DOHH2 (cell line): Measurements from ENCODE around the gene ZSCAN12.
"Not testable (repeated sequence)": the region's sequence is repeated elsewhere in the genome, so short reads cannot be mapped to it uniquely, and the experiment has no call there.

Source experiments
- H3F3A ChIP-seq: fragments of 200-600 bp; sonication (generic), shearing (Covaris generic); 2 replicates; pipeline ENCODE4 v1.6.0; 2016; ENCODE audit warnings: antibody characterized with exemption, mild to moderate bottlenecking; ENCODE audit not compliant: control insufficient read depth, insufficient read depth
- H3K27ac ChIP-seq: fragments of 200-600 bp; sonication (generic); 2 replicates; pipeline ENCODE4 v1.5.1; 2014; ENCODE audit warnings: low read depth, mild to moderate bottlenecking, low read length, moderate library complexity
- H3K27me3 ChIP-seq: fragments of 200-600 bp; sonication (generic); 2 replicates; pipeline ENCODE4 v1.6.1; 2014; ENCODE audit warnings: mild to moderate bottlenecking, low read length, mixed read lengths; ENCODE audit not compliant: control insufficient read depth
- H3K36me3 ChIP-seq: fragments of 200-600 bp; sonication (generic); 2 replicates; pipeline ENCODE4 v1.6.1; 2014; ENCODE audit warnings: mild to moderate bottlenecking, low read length, moderate library complexity, mixed read lengths; ENCODE audit not compliant: control insufficient read depth
- H3K4me1 ChIP-seq: fragments of 200-600 bp; sonication (generic); 2 replicates; pipeline ENCODE4 v1.6.1; 2014; ENCODE audit warnings: mild to moderate bottlenecking, low read length, mixed read lengths; ENCODE audit not compliant: control insufficient read depth
- H3K4me2 ChIP-seq: fragments of 200-600 bp; sonication (generic); 2 replicates; pipeline ENCODE4 v1.6.0; 2014; ENCODE audit warnings: mild to moderate bottlenecking, low read length, moderate library complexity
- H3K4me3 ChIP-seq: fragments of 200-600 bp; sonication (generic); 2 replicates; pipeline ENCODE4 v1.5.1; 2014; ENCODE audit warnings: mild to moderate bottlenecking, low read length, mixed read lengths
- H3K79me2 ChIP-seq: fragments of 200-600 bp; sonication (generic); 2 replicates; pipeline ENCODE4 v1.6.1; 2014; ENCODE audit warnings: mild to moderate bottlenecking, low read length, mixed read lengths; ENCODE audit not compliant: control insufficient read depth
- H3K9me2 ChIP-seq: fragments of 200-600 bp; sonication (generic); replicated peaks from 2 replicates; pipeline ENCODE4 v1.6.1; 2014; ENCODE audit warnings: mild to moderate bottlenecking, low read length, mixed read lengths; ENCODE audit not compliant: control insufficient read depth
- H3K9me3 ChIP-seq: fragments of 200-600 bp; sonication (generic); 2 replicates; pipeline ENCODE4 v1.6.1; 2014; ENCODE audit warnings: antibody characterized with exemption, low read length, mixed read lengths; ENCODE audit not compliant: control insufficient read depth, insufficient read depth
- H4K20me1 ChIP-seq: fragments of 200-600 bp; sonication (generic); 2 replicates; pipeline ENCODE4 v1.6.0; 2014; ENCODE audit warnings: low read depth, mild to moderate bottlenecking, antibody characterized with exemption, low read length, moderate library complexity; ENCODE audit not compliant: control insufficient read depth, insufficient read depth
- CTCF ChIP-seq: fragments of 200-600 bp; sonication (generic); IDR thresholded peaks from one replicate; pipeline ENCODE4 v1.5.1; 2014; ENCODE audit warnings: antibody characterized with exemption, mild to moderate bottlenecking, low read depth, low read length; ENCODE audit not compliant: poor library complexity, severe bottlenecking
- EZH2phosphoT487 ChIP-seq: fragments of 200-600 bp; sonication (generic); IDR thresholded peaks from 2 replicates; pipeline ENCODE4 v1.6.1; 2017; ENCODE audit warnings: borderline replicate concordance, mild to moderate bottlenecking, antibody characterized with exemption, low read length, moderate library complexity, mixed read lengths

The ZSCAN12 gene

DNA sequence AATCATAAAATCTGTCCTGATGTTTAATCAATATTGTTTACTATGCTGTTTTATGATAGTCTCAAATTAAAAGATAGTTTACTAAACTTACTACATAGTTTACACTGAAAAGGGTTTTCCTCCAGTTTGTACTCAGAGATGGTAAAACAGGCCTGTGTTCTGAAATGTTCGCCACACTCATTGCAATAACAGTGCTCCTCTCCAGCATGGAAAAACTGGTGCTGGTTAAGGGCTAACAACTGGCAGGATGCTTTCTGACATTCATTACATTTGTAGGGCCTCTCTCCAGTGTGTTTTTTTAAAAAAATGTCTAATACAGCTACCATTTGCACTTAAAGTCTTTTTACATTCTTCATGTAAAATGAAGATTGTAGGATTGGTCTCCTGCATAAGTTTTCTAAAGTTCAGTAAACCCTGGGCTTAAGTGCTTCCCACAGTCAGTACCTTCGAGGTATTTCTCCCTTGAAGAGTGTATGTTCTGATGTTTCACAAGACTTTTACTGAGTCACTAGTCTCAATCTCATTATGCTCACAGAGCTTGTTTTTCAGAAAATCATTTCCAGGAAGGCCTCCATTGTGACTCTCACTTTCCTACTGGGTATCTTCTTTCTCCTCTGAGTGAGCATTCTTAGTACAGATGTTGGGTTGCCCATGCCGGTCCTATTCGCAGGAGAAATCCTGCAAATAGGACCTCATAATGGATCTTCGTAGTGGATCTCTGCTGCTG lies 8.7 kb upstream of the ZSCAN12 start:
- no peak for TF ChIP-seq CTCF
- no peaks in the 10 kb centered on the region for H3K9me2 ChIP-seq
- no peak overlapping the region for H3K4me3 ChIP-seq
- H3K79me2 ChIP-seq = no peaks in the 10 kb centered on the region
- H3K27me3 ChIP-seq = no peaks in the 10 kb centered on the region
- H3F3A ChIP-seq = no peaks in the 10 kb centered on the region
- H4K20me1 ChIP-seq = no peaks in the 10 kb centered on the region
- H3K4me1 ChIP-seq = no peaks in the 10 kb centered on the region
- H3K36me3 ChIP-seq = no peaks in the 10 kb centered on the region
- H3K27ac ChIP-seq = no peak overlapping the region
- H3K4me2 ChIP-seq = no peak overlapping the region
- H3K9me3 ChIP-seq = no peaks in the 10 kb centered on the region

DNA sequence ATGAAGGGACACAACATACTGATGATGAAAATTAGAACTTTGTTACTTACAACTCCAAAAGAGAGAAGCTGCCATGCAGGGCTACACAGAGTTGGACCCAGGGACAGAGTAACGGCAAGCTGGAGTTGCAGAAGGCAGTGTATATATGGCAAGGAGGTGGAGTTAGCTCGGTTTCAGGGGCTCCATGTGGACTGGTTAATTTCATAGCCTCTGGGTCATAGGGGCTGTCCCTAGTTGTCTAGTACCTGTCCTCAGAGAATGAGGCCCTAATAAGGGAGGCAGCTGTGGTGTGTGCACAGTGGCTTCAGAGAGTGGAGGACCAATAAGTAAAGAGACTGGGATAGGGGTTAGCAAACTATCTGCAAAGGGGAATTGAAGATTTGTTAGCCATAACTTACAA lies 7.9 kb upstream of the ZSCAN12 start:
- Histone ChIP-seq H3K9me3 (no peaks in the 10 kb centered on the region), H3K79me2 (no peaks in the 10 kb centered on the region), H3K27me3 (no peaks in the 10 kb centered on the region), H3K27ac (no peak overlapping the region), H3K9me2 (no peaks in the 10 kb centered on the region), H3F3A (no peaks in the 10 kb centered on the region), H3K36me3 (no peaks in the 10 kb centered on the region), H3K4me2 (no peak overlapping the region), H3K4me3 (no peak overlapping the region), H3K4me1 (no peaks in the 10 kb centered on the region), H4K20me1 (no peaks in the 10 kb centered on the region)
- TF ChIP-seq CTCF = no peak
- TF ChIP-seq EZH2phosphoT487 = no peak

- H3K9me3 ChIP-seq, H3K27ac ChIP-seq, H4K20me1 ChIP-seq, H3K4me3 ChIP-seq, H3K36me3 ChIP-seq, H3K9me2 ChIP-seq, H3K79me2 ChIP-seq, H3F3A ChIP-seq, H3K27me3 ChIP-seq, H3K4me2 ChIP-seq: not testable (repeated sequence)
- H3K4me1 ChIP-seq = peaks cover 14% of the 10 kb centered on the region
Observed at GRCh38 chr6:28403923-28404322, 4.4 kb upstream of the ZSCAN12 start.

DNA sequence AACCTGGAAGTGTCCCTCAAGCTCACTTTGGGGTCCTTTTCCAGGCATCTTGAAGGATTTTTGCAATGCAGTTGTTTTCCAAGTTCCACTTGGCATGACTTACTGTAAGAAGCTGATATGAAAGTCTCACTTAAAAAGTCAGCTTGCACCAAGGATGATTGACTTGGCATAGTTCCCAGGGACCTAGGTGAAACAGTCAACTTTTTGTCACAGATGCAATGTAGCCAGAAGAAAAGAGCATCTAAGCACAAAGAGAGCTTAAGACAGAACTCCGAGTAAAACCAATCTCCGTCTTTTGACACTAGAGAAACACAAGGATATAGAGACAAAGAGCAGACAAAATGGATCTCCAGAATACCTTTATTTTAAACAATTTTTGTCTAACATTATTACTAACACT lies 2.6 kb upstream of the ZSCAN12 start:
- Histone ChIP-seq H4K20me1 (no peaks in the 10 kb centered on the region), H3K27me3 (no peaks in the 10 kb centered on the region), H3K9me3 (0 out of 2 replicates have a peak, but pooled peaks cover 3% of the 10 kb centered on the region), H3K4me3 (no peak overlapping the region), H3F3A (no peaks in the 10 kb centered on the region), H3K79me2 (peaks cover 19% of the 10 kb centered on the region), H3K36me3 (peaks cover 9% of the 10 kb centered on the region), H3K9me2 (no peaks in the 10 kb centered on the region), H3K4me2 (no peak overlapping the region), H3K4me1 (peaks cover 25% of the 10 kb centered on the region), H3K27ac (no peak overlapping the region)
- TF ChIP-seq EZH2phosphoT487 = no peak
- TF ChIP-seq CTCF = no peak
